ENCODE data around the gene TNNI2.

The TNNI2 gene

DNA sequence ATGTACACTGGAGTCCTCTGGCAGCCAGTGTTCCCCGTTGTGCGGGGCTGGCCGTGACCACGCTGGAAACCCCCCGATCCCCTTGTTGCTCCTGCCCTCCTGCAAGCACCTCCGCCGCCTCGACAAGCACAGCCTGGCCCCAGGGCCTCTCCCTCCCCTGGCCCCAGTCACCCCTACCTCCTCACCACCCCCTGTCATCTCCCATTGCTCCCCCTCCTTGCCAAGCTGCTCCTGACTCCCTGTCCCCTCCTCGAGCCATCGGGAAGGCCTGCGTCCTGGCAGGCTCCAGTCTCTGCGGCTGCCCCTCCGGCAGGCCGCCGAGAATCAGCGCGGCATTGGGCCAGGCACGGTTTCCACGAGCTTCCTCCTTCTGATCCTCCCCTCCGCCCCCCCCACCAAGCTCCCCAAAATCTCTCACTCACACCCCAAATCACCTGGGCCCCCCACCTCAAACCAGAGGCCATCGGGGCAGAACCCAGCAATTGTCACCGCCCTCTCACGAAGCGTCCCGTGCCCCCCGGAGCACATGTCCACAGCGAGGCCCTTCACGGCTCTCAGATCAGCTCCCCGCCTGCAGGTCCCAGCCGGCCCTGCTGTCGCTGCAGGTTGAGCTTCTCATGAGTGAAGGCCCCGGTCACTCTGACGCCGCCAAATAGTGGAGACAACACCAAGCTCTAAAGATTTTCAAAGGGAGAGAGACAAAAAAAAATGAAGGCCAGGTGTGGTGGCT is 8.4 kb downstream of the TNNI2 start:
- no peak for DNase-seq

DNA sequence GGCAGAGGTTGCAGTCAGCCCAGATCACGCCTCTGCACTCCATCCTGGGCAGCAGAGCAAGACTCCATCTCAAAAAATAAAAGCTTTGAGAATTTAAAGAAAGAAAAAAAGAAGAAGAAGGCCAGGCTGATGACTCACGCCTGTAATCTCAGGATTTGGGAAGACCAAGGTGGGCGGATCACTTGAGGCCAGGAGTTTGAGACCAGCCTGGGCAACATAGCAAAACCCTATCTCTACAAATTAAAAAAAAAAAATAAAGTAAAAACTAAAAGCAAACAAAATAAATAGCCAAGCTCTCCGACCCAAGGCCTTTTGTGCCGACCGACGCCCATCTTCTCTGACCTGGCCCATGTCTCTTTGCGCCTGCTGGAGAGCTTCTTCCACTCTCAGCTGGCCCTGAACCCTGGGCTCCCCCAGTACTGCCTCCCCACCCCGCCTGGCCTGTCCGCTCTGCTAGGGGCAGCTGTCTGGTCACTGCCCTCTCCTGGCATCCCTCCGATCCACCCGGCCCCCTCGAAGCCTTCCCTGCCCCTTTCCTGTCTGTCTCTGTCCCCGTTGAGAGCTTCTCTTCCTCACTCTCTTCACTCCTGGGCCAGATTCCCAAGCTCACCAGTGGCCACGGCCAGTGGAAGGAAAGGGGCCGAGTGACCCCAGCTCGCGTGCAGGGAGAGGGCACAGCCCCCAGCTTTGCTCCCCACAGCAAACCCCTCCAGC is 9.3 kb downstream of the TNNI2 start:
- DNase-seq = no peak

- DNase-seq = no peak
These were observed 10.1 kb downstream of the TNNI2 start for GRCh38 chr11:1848640-1849430.

- no peak for DNase-seq
These were observed 12.8 kb downstream of the TNNI2 start for GRCh38 chr11:1851468-1852180.

GRCh38 chr11:1852271-1852876 is 13.6 kb downstream of the TNNI2 start:
- no peak for DNase-seq

GRCh38 chr11:1852877-1853276 is 14.1 kb downstream of the TNNI2 start, which contains the start of gene LSP1:
Gene LSP1 (plus strand): TSS chr11:1853084. CDS start chr11:1853145, 61 bp downstream.
- DNase-seq = peak; percentile 68 to 77

DNA sequence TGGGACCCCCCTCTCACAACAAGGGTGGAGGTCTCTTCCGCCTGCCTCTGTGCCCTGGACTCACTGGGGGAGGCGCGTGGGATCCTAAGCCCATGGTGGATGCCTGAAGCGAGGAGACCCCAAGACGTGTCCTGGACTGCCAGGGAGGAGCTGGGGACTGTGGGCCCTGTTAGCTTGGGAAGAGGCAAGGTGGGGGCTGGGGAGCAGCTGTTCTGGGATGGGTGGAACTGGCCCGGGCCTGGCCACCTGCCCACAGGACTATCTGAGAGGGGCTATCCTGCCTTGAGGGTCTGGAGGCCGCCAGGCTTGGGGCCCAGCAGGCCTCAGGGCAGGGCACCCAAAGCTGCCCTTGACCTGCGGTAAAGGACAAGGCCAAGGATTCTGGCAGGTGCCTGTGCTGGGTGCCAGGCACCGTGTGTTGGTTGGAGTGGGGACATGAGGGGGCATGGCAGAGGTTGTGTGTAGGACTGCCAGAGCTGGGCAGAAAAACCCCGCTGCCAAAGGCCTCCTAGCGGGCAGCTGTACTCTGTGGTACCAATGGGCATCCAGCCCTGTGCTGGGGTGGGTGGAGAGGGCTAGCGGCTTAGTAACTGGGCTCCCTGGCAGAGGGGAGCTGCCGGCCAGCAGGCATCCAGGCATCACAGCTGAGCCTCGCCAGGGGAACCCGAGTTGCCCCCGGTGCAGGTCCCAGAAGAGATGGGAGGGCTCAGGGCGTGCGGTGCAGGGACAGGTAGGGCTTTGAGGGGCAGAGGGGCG is 14.8 kb downstream of the TNNI2 start:
- no peak for DNase-seq

GRCh38 chr11:1854132-1854948 is 15.6 kb downstream of the TNNI2 start:
- no peak for DNase-seq

DNA sequence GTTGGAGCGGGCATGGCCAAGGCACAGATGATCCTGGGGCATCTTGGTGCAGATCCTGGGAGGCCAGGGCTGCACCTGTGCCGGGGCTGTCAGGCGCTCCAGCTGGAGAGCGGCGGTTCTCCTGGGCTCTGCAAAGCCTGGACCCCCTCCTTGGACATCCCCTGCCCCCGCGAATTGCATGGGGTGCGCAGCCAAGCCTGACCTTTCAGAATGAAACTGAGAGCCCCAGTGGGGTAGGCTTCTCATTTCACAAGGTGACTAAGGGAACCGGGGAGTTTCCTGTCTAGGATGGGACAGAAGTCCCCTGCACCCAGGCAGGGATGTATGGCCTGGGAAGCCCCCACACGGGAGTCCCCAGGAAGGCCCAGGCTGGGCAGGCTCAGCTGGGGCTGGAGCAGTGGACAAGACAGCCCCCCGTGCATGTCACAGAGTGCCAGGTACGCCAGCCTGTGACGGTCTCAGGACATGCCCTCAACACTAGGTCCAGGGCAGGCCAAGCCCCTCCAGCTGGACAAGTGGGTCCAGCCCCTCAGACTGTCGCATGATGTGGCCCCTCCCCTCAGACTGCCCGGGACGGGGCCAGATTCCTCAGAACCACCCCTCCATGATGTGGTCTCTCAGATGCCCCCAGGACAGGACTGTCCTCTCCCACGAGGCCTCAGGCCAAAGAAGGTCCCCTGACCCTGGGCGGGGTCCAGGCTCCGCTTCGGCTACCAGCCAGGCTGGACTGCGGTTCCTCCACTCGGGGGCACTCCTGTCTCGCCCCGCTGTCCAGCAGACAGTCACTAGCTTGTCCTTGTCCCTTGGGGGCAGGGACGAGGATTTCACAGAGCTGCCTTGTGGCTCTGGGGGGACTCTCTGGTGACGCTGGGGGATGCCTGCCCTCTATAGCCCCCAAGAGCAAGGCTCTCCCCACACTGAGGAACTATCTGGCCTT is 16.4 kb downstream of the TNNI2 start:
- no peak for DNase-seq

DNA sequence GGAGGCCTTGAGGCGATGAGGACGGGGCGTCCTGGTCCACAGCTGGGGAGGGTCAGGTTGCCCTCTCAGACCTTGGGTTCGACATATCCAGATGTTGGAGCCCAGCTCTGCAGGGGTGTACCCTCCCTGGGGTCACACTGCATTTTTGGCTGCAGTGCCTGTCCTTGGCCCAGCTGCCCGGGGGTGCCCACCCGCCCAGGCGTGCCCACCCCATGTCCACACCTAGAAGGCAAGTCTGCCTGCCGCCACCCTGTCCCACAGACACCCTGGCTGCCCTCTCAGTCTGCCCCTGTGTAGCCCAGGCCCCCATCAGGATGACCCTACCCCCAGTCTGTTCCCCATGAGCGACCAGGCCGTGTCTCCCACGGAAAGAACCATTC is 17.1 kb downstream of the TNNI2 start:
- no peak for DNase-seq

DNA sequence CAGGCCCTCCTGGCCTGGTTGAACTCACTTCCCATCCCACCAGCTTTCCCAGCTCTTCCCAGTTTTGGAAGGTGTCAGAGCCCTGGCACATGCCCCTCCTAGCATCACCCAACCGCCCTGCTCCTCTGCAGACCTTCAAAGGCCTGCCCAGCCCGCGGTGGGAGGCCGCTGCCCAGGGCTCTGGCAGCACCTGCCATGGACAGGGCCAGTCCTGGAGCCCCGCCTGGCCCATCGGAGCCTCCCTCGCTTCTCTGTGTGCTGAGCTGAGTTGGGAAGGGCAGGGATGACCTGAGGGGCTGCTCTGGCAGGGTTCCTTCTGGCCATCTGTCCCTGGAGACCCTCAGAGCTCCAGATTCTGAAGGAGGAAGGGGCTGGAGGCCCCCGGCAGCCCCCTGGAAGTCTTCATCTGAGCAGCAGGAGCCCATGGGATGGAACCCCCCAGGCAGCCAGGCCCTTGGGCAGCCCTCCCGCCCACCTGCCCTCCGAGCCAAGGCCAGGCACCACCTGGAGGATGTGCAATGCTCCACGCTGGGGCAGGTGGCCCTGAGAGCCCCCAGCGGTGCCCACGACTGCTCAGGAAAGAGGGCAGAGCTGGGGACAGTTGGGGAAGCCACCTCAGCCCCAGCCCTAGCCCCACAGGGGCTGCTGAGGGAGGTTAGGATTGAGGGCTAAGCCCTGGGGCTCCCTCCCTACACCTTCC is 17.7 kb downstream of the TNNI2 start:
- no peak for DNase-seq

GRCh38 chr11:1857064-1857463 is 18.3 kb downstream of the TNNI2 start:
- no peak for DNase-seq

DNA sequence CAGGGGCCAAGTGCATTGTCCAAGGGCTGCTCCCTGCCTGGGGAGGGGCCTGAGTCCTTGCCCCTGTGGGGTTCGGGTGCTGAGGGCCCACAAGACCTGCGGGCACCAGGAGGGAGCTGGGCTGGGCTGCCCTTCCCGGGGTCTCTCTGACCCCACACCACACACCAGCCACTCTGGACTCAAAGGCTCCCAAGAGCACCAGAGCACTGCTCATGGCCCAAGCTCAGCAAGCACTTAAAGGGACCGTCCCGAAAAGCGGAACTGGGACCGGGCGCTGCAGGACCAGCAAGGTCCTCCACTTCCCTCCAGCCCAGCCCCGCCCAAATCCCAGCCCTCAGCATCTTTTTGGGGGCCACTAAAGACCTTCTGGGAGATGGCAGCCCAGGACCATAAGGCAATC is 19.4 kb downstream of the TNNI2 start:
- DNase-seq = no peak

- no peak for DNase-seq
These were observed 19.8 kb downstream of the TNNI2 start for GRCh38 chr11:1858576-1858975.

- no peak for DNase-seq
These were observed 20.2 kb downstream of the TNNI2 start for GRCh38 chr11:1859004-1859403.

DNA sequence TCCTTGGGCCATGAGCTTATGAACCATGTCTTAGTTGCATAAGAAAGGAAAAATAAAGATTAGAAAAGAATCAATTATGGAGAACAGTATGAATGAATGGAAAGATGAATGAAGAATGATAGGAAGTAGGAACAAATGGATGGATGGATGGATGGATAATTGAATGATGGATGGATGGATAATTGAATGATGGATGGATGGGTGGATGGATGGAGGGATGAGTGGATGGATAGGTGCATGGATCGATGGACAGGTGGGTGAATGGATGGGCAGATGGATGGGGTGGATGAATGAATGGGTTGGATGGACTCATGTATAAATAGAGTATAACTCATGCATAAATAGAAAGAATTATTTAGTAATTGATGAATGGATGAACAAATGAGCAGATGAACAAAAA is 21.3 kb downstream of the TNNI2 start:
- DNase-seq = no peak

DNA sequence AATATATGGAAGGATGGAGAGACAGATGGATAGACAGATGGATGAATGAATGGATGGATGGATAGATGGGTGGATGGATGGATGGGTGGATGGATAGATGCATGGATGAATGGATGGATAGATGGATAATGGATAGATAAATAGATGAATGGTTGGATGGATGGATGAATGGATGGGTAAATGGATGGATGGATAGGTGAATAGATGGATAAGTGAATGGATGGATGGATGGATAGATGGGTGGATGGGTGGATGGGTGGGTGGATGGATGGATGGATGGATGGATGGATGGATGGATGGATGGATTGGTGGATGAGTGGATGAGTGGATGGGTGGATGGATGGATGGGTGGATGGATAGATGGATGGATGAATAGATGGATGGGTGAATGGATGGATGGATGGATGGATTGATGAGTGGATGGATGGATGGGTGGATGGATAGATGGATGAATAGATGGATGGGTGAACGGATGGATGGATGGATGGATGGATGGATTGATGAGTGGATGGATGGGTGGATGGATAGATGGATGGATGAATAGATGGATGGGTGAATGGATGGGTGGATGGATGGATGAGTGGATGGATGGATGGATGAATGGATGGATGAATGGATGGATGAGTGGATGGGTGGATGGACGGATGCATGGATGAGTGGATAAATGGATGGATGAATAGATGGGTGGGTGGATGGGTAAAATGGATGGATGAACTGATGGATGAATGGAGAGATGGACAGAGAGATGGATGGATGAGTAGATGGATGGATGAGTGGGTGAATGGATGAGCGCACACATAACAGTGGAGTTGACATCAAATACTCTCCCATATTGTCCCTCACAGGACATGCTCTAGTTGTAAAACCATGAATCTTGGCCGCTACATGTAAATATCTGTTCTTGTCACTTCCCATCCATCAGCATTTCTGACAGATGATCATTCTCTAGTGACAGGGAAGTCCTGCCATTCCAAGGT is 22.9 kb downstream of the TNNI2 start:
- no peak for DNase-seq
